ENCODE measurements around the gene SPNS2. TPM values are rescaled to one million over a fixed set of nuclear protein-coding genes. Genes with fewer than 3 reads are reported as not detected.

The SPNS2 gene
- total RNA-seq, 1 experiment from 2014 or later, result 0.33 TPM

GRCh38 chr17:4487820-4488716 is 10.6 kb upstream of the SPNS2 start:
- H3K23ac ChIP-seq (ENCODE audit: insufficient read length, low read depth, low read length), result no peak overlapping the region
- no peak overlapping the region for H3K56ac ChIP-seq (ENCODE audit: insufficient read length, low read depth, low read length)
- H4K8ac ChIP-seq (replicated peaks; ENCODE audit: insufficient read length, low read depth, low read length), result no peak overlapping the region
- H3K23me2 ChIP-seq (ENCODE audit: insufficient read length, low read depth, low read length, poor library complexity, severe bottlenecking), result no peaks in the 10 kb centered on the region
- Mint-ChIP-seq H3K36me3 (ENCODE audit: insufficient read depth in 1 of 3, low read depth in 3 of 3) (no peaks in the 10 kb centered on the region), H3K4me3 (no peak overlapping the region), H3K27me3 (ENCODE audit: low read depth) (peaks cover 5% of the 10 kb centered on the region), H3K9me3 (no peaks in the 10 kb centered on the region; a peak in 3 of 5 replicates), H3K27ac (no peak overlapping the region), H3K4me1 (peaks cover 13 to 17% of the 10 kb centered on the region in 2 experiments)
- no peak for DNase-seq
- no peak overlapping the region for H4K91ac ChIP-seq (ENCODE audit: insufficient read length, low read depth, low read length)
- no peak overlapping the region for H2AK5ac ChIP-seq (ENCODE audit: insufficient read length, low read length)
- H2BK15ac ChIP-seq (ENCODE audit: low read depth, low read length), result no peak overlapping the region
- TF ChIP-seq CTCF (conservative IDR thresholded peaks at IDR 0.05), result no peak
- no peaks in the 10 kb centered on the region for H3K9me3 ChIP-seq (ENCODE audit: control insufficient read depth, low read depth, low read length)
- no peaks in the 10 kb centered on the region for H3K79me1 ChIP-seq (ENCODE audit: insufficient read depth, low read depth, low read length, poor library complexity, severe bottlenecking)
- H3K27ac ChIP-seq (ENCODE audit: insufficient read length, low read depth, low read length), result no peak overlapping the region
- no peak overlapping the region for H2BK12ac ChIP-seq (ENCODE audit: insufficient read length, low read depth, low read length)
- H3T11ph ChIP-seq (ENCODE audit: low read length), result no peak overlapping the region
- peaks cover 1% of the 10 kb centered on the region for H4K20me1 ChIP-seq (ENCODE audit: control insufficient read depth, insufficient read depth, insufficient read length)
- H3K18ac ChIP-seq (ENCODE audit: insufficient read length, low read depth, low read length), result no peak overlapping the region
- no peak overlapping the region for H2BK120ac ChIP-seq (ENCODE audit: low read depth, low read length, poor library complexity, severe bottlenecking)
- H2BK20ac ChIP-seq (ENCODE audit: low read depth, low read length, poor library complexity, severe bottlenecking), result no peak overlapping the region
- WGBS (ENCODE audit: extremely low coverage, insufficient read length, low lambda C conversion rate), result no CpG with 5 or more reads among the region's 24 CpGs
- no peaks in the 10 kb centered on the region for H3K27me3 ChIP-seq (ENCODE audit: insufficient read depth, low read length)
- H2BK5ac ChIP-seq (ENCODE audit: insufficient read length, low read length), result no peak overlapping the region
- no peak overlapping the region for H3K4me2 ChIP-seq (ENCODE audit: insufficient read depth, insufficient read length, low read length)
- no peak overlapping the region for H3K14ac ChIP-seq (ENCODE audit: insufficient read depth, low read length)
- no peak overlapping the region for H3K4ac ChIP-seq (ENCODE audit: low read depth, low read length)
- H4K5ac ChIP-seq (ENCODE audit: insufficient read length, low read depth, low read length), result no peak overlapping the region
- H3K4me1 ChIP-seq (ENCODE audit: insufficient read depth, low read length), result no peaks in the 10 kb centered on the region
- no peaks in the 10 kb centered on the region for H3K79me2 ChIP-seq (ENCODE audit: insufficient read depth, low read length)
- no peak overlapping the region for H2AFZ ChIP-seq (ENCODE audit: low read length)
- H3K9ac ChIP-seq (ENCODE audit: extremely low read depth, insufficient read length, low read length), result no peak overlapping the region
